OCI-LY1 (cell line): ENCODE results near the gene RAB3IL1.

Experiments
- H2AFZ ChIP-seq: fragments of 200-600 bp; sonication (generic), shearing (Covaris generic); 2 replicates; pipeline ENCODE4 v1.6.0; 2014; ENCODE audit warnings: antibody characterized with exemption, mild to moderate bottlenecking, low read length
- H3F3A ChIP-seq: fragments of 200-600 bp; sonication (generic), shearing (Covaris generic); 2 replicates; pipeline ENCODE4 v1.6.0; 2014; ENCODE audit warnings: mild to moderate bottlenecking, antibody characterized with exemption, low read length, moderate library complexity; ENCODE audit not compliant: insufficient read depth
- H3K27ac ChIP-seq: fragments of 200-600 bp; sonication (generic); 2 replicates; pipeline ENCODE4 v1.5.1; 2014; ENCODE audit warnings: low read length, mixed run types, mild to moderate bottlenecking, low read depth; ENCODE audit not compliant: poor library complexity, severe bottlenecking
- H3K27me3 ChIP-seq: fragments of 200-600 bp; sonication (generic); 2 replicates; pipeline ENCODE4 v1.6.0; 2014; ENCODE audit warnings: antibody characterized with exemption, mild to moderate bottlenecking, low read length, moderate library complexity; ENCODE audit not compliant: insufficient read depth
- H3K36me3 ChIP-seq: fragments of 200-600 bp; sonication (generic); 2 replicates; pipeline ENCODE4 v1.6.1; 2014; ENCODE audit warnings: mild to moderate bottlenecking, antibody characterized with exemption, low read length, moderate library complexity, mixed read lengths; ENCODE audit not compliant: insufficient read depth
- H3K4me1 ChIP-seq: fragments of 200-600 bp; sonication (generic); 2 replicates; pipeline ENCODE4 v1.5.1; 2014; ENCODE audit warnings: mild to moderate bottlenecking, low read length, moderate library complexity; ENCODE audit not compliant: insufficient read depth, severe bottlenecking
- H3K4me2 ChIP-seq: fragments of 200-600 bp; sonication (generic), shearing (Covaris generic); 2 replicates; pipeline ENCODE4 v1.6.1; 2014; ENCODE audit warnings: low read length
- H3K4me3 ChIP-seq: fragments of 200-600 bp; sonication (generic); 2 replicates; pipeline ENCODE4 v1.5.1; 2014; ENCODE audit warnings: low read length, low read depth, mild to moderate bottlenecking, mixed read lengths; ENCODE audit not compliant: poor library complexity, severe bottlenecking
- H3K79me2 ChIP-seq: fragments of 200-600 bp; shearing (Covaris generic); 2 replicates; pipeline ENCODE4 v1.6.1; 2016; ENCODE audit warnings: mixed run types, low read length, mixed read lengths; ENCODE audit not compliant: insufficient read depth
- H3K9ac ChIP-seq: fragments of 200-600 bp; sonication (generic), shearing (Covaris generic); 2 replicates; pipeline ENCODE4 v1.6.1; 2014; ENCODE audit warnings: mild to moderate bottlenecking, low read length, mixed read lengths
- H3K9me2 ChIP-seq: fragments of 200-600 bp; sonication (generic), shearing (Covaris generic); 2 replicates; pipeline ENCODE4 v1.6.1; 2014; ENCODE audit warnings: low read depth, mild to moderate bottlenecking, low read length, mixed read lengths
- H3K9me3 ChIP-seq: fragments of 200-600 bp; shearing (Covaris generic); 2 replicates; pipeline ENCODE4 v1.6.1; 2014; ENCODE audit warnings: low read length, mixed read lengths
- H4K20me1 ChIP-seq: fragments of 200-600 bp; sonication (generic), shearing (Covaris generic); 2 replicates; pipeline ENCODE4 v1.6.0; 2016; ENCODE audit warnings: mild to moderate bottlenecking, low read length; ENCODE audit not compliant: insufficient read depth
- CTCF ChIP-seq: fragments of 200-600 bp; sonication (generic), shearing (Covaris generic); IDR thresholded peaks from 2 replicates; pipeline ENCODE4 v1.5.1; 2017; ENCODE audit warnings: mild to moderate bottlenecking, antibody characterized with exemption, low read length, moderate library complexity, mixed read lengths
- EZH2 ChIP-seq: fragments of 200-600 bp; sonication (generic), shearing (Covaris generic); IDR thresholded peaks from 2 replicates; pipeline ENCODE4 v1.8.0; 2017; ENCODE audit warnings: borderline replicate concordance, mixed run types, mild to moderate bottlenecking, antibody characterized with exemption, low read length, moderate library complexity, mixed read lengths

Gene RAB3IL1

GRCh38 chr11:61924064-61924455 is 6.7 kb upstream of the RAB3IL1 start:
- Histone ChIP-seq H3K4me3 (no peak overlapping the region), H3F3A (no peaks in the 10 kb centered on the region), H3K27me3 (no peaks in the 10 kb centered on the region; the same call in 1 of the 2 replicates), H2AFZ (no peak overlapping the region), H3K9me2 (no peaks in the 10 kb centered on the region), H3K9me3 (no peaks in the 10 kb centered on the region), H4K20me1 (no peaks in the 10 kb centered on the region), H3K9ac (no peak overlapping the region), H3K27ac (no peak overlapping the region), H3K4me2 (no peak overlapping the region), H3K4me1 (no peaks in the 10 kb centered on the region), H3K36me3 (no peaks in the 10 kb centered on the region), H3K79me2 (no peaks in the 10 kb centered on the region)
- no peak for TF ChIP-seq CTCF
- no peak for TF ChIP-seq EZH2

GRCh38 chr11:61923166-61924063 is 6.0 kb upstream of the RAB3IL1 start:
- Histone ChIP-seq H3K4me3 (no peak overlapping the region), H3K4me2 (no peak overlapping the region), H4K20me1 (no peaks in the 10 kb centered on the region), H3K36me3 (no peaks in the 10 kb centered on the region), H3K9me2 (no peaks in the 10 kb centered on the region), H3F3A (no peaks in the 10 kb centered on the region), H3K27ac (no peak overlapping the region), H3K79me2 (no peaks in the 10 kb centered on the region), H3K9ac (no peak overlapping the region), H2AFZ (no peak overlapping the region), H3K27me3 (no peaks in the 10 kb centered on the region; the same call in 1 of the 2 replicates), H3K4me1 (no peaks in the 10 kb centered on the region), H3K9me3 (no peaks in the 10 kb centered on the region)
- TF ChIP-seq CTCF (no peak), EZH2 (no peak)

GRCh38 chr11:61922539-61922938 is 5.2 kb upstream of the RAB3IL1 start:
- no peaks in the 10 kb centered on the region for H3K9me3 ChIP-seq
- H3K9ac ChIP-seq: no peak overlapping the region
- no peaks in the 10 kb centered on the region for H3K4me1 ChIP-seq
- no peak overlapping the region for H3K4me2 ChIP-seq
- no peaks in the 10 kb centered on the region for H3F3A ChIP-seq
- no peaks in the 10 kb centered on the region for H3K79me2 ChIP-seq
- H3K27me3 ChIP-seq: peaks cover 5% of the 10 kb centered on the region; the same call in 1 of the 2 replicates
- TF ChIP-seq CTCF (no peak), EZH2 (no peak)
- H3K36me3 ChIP-seq: no peaks in the 10 kb centered on the region
- no peaks in the 10 kb centered on the region for H4K20me1 ChIP-seq
- no peak overlapping the region for H2AFZ ChIP-seq
- no peak overlapping the region for H3K27ac ChIP-seq
- H3K9me2 ChIP-seq: no peaks in the 10 kb centered on the region
- no peak overlapping the region for H3K4me3 ChIP-seq
